GM21717 (cell line): ENCODE measurements around the gene STK17B.
"Not testable (repeated sequence)": the region's sequence is repeated elsewhere in the genome, so short reads cannot be mapped to it uniquely, and the experiment has no call there.

Experiments used
- ATAC-seq: cut with Tn5 transposase; IDR thresholded peaks from one replicate; pipeline ENCODE4 v1.9.1; 2021; ENCODE audit warnings: mild to moderate bottlenecking, moderate library complexity; ENCODE audit not compliant: unreplicated experiment

STK17B gene

DNA sequence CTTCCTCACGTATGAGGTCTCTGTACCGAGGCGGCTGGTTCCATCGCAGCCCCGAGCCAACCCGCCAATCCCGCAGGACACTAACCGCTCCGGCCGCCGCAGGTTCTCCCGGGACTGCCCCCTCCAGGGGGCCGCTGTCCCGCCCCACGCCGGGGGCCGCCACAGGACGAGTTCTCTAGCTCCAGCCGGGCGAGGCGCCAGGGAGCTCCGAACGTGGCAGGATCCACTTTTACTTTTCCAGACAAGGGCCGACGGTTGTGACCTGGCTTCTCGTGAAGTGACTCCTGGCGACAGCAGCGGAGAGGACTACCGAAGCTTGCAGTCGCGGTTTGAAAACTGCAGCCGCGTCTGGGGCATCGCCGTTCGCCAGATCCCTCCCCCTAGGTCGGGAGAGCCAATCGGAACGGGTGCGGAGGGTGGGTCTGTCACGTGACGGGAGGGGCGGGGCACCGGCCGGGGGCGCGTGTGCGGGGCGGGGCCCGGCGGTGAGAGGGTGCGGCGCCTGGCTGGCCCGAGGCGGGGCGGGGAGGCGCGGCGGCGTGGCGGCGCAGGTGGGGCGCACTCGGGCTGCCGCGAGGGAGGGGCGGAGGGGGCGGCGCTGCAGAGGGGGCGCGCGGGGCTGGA lies at the start of gene STK17B:
TSS of gene STK17B (minus strand) at position 331 of the 624 bp plus-strand sequence. CDS start 8,195 bp downstream, outside the sequence.
- peak; percentile 57 for ATAC-seq

DNA sequence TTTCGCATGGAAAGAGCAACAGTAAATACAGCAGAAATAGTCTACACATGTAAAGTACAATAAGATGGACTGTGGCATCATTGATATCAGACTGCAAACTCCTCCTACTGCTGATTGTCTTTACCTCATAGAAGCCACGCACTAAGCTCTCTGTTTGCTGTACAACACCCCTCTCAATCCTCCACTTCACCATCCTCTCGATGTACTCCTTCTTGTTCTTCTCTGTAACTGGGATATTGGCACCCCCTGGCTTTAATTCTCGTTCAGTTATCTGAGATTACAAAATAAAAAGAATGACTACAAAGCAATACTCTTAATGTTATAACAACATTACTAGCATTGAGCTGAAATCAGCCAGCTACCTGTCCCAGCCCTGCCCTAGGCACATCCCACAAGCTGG lies 49.3 kb upstream of the STK17B start:
- ATAC-seq, result no peak

DNA sequence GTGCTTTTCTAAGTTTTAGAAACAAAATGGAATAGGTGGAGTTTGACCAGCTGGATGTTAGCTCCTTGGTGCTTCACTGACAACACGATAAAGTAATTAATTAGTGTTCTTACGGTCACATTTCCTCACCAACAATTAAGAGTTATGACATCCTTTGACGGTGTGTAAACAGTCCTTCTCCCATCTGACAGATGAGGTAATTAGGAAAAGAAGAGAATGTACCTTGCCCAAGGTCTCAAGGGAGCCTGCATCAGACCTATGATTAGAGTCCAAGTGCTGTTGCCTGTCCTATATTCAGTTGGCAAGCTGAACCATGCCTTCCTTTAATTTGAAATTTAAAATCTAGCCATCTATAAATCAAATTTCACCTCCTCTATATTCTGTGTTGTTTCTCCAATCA lies 48.3 kb upstream of the STK17B start:
- ATAC-seq, result no peak

DNA sequence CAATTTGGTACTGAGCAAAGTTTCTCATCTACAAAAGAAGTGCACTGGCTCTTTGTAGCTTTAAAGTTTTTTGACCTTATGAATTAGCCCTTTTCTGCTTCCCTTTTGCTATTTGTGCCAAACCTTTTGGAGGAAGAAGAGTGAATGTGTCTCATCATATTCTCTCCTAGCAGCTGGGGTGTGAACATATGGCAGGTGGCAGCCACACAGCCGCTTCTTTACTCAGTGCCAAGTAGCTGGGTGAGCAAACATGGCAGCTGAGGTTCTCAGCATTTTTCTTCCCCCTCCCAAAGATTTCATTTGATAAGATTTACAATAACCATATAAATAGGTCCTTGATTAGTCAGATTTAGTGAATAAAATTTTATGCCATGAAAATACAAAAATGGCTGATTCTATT lies 46.7 kb upstream of the STK17B start:
- no peak for ATAC-seq

DNA sequence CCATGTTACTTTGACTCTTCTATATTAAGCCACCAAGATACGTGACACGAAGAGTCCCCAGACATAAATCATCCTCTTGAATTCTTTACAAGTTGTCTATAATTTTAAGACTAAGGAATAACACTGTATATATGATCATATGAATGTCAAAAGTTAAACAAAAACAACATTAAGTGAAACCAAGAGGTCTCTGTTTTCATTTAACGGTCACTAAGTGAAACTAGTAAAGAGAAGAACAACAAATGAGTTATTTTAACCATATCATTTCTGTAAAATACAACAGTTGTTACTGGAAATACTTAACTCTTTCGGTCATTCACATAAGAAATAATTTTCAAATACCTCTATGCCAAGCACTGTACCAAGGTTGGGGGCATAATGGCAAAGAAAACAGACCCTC lies 45.7 kb upstream of the STK17B start:
- no peak for ATAC-seq

DNA sequence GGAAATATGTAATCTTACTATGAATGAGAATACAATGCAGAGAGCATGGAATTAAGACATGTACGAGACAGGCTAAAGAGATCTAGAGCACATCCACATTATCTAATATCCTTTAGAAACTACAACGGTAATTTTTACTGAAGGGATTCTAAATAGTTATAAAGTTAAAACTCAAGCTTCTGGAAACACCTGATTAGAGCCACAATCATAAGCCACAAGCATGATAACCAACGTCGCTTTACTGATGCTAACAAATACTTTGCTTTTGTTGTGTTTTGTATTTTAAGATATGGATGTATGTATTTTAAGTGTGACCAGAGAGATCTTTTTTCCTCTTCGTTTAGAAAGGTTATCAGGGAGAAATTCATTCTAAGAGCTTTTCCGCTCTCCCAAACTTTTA lies 44.0 kb upstream of the STK17B start:
- no peak for ATAC-seq

DNA sequence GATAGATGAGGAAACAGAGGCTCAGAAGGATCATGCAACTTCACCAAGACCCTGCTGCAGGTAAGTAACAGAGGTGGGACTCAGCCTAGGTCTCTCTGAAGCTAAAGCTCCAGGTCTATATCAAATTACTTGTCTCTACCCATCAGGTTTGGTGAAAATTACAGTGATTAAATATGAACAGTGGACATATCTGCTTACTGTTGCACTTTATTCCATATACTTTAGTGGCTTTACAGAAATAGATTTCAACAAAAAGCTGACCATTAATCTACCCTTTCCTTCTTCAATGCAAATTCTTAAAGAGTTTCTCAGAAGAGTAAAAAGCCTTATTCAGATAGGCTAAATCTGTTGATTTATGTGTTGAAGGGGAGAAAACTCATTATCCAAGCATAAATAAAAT lies 42.8 kb upstream of the STK17B start:
- ATAC-seq, result no peak

DNA sequence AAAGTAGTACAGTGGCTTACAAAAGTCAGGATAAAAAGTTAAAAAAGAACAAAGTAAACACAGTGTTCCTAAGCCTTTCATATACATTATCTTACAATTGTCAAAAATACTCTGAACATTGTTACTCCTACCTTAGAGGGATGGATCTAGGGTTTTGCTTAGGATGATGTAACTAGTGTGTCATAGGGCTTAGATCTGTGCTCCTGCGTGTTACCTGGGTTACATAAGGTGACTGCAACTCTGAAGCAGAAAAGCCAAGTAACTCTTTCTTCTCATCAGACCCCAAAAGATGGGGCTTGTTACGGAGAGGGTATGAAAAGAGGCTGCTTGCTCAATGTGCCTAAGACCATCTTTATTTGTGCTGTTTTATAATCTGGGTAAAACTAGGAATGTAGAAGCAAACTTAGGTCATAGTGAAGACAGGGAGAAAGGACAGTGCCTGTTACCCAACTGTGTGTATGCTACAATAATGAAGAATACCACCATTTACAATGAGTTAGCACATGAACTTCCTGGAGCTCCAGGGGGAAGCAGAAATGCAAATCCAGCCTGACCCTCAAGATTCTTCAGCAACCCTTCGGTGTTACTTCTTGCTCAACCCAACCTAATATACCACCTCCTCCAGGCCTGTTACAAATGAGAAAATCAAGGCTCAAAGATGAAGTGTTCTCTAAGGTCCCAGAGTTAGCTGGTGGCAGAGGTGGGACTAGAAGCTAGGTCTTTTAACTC lies 42.0 kb upstream of the STK17B start:
- ATAC-seq, result no peak

DNA sequence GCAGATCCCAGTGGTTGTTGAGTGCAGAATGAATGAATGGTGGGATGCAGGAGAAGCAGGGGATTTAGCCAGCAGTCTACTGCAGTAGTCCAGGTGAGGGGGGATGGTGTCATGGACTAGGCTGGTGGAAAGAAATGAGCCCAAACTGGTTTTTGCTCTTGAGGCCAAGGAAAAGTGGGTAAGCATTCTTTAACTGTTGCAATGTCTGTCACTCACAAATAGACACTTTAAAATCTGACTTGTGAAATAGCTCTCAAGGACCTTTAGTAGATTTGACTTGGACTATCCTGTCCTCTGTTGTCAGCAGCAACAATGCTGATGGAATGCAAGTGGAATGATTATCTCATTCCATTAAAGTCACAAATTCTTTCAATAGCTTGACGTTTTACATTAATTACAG lies 37.5 kb upstream of the STK17B start:
- no peak for ATAC-seq

DNA sequence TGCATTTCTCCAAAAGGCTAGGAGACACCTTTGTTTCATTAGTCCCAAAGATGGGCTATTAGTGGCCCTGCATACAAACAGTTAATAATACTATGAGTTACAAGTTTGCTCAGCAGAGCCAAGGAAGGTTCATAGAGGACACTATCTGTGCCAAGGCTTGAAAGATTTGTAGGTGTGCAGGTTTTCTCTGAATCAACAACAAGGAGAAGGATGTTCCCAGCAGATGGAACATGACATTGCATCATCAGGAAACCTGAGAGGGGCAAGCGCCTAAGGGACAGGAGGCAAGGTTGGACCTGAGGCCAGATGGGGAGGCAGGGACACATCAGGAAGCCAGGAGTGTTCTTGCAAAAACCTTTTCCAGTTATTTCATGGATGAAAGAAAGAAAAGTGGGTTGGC lies 35.4 kb upstream of the STK17B start:
- no peak for ATAC-seq

DNA sequence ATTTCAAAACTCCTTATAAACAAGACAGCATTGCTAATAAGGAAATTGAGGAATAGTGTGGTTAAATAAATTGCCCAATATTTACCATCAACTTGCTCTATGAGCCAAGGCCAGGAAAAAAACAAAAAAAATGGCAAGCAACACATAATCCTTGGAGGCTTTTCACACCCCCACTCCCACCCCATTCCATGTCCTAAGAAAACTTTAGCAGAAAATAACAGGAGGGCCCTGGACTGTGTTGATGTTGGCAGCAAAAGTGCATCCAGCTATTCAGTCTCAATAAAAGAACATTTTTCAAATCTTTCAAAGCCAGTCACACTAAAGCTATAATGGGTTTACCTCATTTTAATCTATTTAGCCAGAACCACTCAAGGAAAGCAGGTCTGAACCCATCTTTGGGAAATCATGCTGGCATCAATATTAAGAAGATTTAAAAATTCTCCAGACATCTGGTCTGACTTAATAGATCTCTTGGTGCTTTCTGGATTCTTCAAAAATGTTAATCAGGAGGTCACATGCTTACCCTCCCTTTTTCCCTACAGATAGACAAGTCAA lies 34.6 kb upstream of the STK17B start:
- no peak for ATAC-seq

DNA sequence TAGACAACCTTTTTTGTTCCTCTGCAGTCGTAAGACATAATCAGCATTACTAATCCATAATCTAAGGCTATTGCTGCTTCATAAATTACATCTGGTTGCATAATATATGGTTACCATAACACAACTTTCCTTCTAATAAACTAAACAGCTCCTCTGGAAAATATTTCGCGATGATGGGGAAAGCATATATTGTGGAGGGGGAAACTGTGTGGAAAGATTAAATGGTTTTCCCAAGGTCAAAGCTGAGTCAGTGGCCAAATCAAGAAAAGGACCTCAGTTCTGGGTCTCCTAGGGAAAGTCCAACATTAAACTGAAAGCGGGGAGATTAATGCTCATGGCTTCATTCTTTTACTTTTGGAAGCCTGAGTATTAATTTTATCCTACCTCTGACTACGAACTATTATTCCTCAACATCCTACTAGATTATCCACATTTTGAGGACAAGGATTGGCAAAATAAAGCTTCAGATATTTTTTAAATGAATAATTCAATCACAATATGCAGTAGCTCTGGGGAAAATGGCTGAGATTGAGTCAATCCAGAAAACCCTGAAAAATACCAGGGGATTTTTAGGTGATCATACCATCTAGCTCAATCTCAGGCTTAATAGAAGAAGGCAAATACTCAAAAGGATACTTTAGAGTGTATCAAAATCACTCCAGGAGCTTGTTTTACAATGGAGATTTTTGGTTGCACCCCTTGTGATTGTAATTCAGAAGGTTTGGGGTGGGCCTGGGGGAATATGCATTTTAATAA lies 33.8 kb upstream of the STK17B start:
- ATAC-seq, result no peak

DNA sequence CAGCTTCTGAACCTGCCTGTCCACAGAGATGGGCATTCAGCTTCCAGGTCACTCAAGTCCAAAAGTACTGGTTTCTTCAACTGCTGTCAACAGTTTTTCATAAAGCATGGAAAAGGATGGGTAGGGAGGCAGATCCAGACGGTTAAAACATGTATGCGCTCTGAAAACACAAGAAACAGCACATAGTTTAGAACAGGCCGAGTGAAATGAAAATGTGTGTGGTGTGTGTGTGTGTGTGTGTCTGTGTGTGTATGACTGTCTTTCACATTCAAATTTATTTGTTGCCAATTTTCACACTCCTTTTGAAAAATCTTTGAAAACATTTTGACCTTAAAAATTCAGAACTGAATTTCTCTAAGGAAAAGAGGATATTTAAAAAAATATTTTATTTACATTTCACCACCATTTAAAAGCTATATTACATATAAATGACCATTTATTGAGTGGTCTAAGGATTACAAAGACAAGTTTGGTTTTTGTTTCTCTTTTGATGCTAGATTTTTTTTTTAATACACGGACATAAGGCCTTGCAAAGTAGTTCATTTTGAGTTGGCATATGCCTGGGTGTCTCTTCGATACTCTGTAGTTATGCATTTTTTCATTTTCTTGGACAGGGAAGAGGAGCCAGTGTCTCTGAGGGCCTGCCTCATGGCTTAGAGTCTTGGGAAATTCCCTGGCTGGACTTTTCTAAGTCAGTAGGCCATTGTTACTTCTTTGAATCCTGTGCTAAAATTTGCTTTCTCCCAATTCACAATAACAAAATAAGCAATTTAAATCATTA lies 30.0 kb upstream of the STK17B start:
- ATAC-seq, result no peak

DNA sequence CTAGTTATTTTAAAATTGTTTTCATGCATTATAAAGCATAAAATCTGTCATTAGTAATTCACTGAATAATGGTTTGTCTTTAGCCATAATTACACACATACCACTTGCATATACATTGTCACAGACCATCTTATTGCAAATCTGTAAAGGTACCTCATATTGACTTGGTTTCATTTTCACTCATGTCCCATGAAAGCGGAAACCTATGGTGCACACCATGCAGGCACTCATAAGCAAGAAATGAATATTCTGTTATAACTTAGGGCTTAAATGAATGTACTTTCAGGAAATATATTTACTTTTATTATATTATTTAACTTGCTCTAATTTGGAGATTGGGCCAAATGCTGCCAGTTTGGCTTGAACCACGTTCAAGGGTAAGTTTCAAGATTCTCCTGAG lies 29.2 kb upstream of the STK17B start:
- peak; percentile 99 for ATAC-seq

DNA sequence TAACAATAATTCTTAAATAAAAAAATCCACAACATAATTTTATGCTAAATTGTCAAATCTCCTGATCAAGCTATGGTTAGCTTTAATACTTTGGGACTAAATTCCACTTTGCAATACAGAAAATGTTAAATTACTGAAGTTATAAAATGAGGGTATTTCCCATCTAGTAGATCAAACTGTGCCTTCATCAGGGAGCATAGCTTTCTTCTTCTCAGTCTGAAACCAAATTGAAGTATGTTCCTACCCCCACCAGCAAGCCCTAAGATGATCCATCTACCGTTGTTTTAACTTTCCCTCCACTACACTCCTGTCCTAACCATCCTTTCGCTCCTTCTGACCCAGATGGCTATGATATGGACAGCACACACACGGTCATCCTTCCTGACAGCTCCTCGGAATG lies 24.4 kb upstream of the STK17B start:
- ATAC-seq, result no peak

DNA sequence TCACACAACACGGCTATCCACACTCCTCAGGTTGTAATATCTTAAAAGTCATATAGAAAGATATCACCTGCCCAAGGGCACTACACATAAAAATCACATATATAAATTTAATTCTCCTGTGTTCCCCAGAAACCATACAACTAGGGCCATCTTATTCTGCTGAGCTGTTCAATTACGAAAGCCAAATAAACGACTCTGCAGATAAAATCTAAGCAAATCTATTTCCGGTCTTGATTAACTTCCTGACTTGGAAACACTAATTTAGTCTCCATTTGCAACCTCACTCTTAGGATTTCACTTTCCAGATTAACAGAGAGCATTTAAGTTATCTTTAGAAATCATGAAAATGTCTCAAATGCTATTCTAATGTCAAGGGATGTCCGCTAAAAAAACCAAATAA lies 23.9 kb upstream of the STK17B start:
- ATAC-seq, result no peak

DNA sequence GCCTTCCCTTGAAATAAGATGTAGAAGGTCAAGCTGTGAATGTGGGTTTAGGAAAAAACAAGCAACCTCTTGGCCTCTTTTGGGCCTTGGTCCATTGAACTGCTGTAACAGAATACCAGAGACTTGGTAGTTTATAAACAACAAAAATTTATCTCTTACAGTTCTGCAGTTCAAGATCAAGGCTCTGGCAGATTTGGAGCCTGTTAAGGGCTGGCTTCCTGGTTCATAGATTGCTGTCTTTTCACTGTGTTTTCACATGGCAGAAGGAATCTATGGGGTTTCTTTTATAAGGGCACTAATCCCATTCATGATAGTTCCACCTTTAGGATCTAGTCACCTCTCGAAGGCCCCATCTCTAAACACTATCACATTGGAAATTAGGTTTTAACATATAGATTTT lies 20.2 kb upstream of the STK17B start:
- ATAC-seq, result no peak

DNA sequence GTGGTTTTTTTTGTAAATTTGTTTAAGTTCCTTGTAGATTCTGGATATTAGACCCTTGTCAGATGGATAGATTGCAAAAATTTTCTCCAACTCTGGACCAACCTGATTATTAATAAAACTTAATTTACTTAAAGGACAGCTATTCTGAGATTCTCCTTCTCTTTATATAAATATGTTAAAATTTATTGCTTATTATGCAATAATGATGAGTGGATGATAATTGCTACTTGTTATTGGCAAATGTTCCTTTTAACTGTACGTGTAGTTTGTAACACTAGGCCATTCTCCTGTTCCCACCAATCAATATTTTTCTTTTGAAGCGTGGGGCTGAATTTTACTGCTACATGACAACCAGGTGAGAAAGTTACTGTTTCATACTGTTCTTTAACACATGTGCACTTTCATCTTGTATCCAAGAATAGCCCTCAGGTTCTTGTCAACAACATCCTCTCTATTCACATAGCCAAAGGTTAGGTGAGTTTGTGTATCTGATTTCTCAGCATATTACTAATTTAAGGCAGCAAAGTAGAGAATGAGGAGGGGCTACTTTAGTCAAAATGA lies 16.6 kb upstream of the STK17B start:
- ATAC-seq, result no peak

DNA sequence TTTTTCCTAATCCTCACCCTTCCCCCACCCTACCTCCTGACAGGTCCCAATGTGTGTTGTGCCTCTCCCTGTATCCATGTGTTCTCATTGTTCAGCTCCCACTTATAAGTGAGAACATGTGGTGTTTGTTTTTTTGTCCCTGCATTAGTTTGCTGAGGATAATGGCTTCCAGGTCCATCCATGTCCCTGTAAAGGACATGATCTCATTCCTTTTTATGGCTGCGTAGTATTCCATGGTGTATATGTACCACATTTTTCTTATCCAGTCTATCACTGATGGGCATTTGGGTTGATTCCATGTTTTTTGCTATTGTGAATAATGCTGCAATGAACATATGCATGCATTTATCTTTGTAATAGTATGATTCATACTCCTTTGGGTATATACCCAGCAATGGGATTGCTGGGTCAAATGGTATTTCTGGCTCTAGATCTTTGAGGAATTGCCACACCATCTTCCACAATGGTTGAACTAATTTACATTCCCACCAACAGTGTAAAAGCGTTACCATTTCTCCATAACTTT lies 15.9 kb upstream of the STK17B start:
- not testable (repeated sequence) for ATAC-seq

DNA sequence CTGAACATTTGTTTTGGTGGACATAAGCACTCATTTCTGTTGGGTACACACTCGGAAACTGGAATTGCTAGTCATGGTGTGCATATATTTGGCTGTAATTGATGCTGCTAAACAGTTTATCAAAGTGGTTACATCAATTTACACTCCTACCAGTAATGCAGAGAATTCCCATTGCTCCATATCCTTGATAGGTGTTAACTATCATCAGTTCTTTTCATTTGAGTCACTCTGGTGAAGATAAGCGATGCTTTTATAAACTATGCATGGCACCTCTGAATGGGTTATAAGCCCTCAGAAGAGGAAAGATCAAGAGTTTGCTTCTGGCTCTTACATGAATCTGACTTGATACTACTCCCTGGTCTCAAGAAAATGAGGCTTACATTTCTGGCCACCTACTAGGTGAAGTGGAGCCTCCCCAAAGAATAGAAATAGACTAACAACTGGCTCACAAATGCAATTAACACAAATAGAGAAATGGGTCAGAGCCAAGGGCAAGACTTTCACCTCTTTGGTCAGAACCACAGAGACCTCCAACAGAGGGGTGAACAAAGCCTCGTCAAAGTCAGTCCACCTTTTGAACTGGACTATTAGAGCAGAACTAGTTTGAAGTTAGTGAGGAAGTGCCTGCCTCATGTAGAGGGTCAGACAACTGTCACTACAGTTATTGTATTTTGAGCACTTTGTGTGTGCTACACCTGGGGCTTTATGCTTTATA lies 15.0 kb upstream of the STK17B start:
- no peak for ATAC-seq
